GM21515 (cell line): Measurements from ENCODE around the gene TRIM63.

Experiments
- ATAC-seq: cut with Tn5 transposase; IDR thresholded peaks from one replicate; pipeline ENCODE4 v1.9.1; 2021; ENCODE audit not compliant: unreplicated experiment

Gene TRIM63

GRCh38 chr1:26089125-26089524 is 21.7 kb upstream of the TRIM63 start:
- no peak for ATAC-seq

DNA sequence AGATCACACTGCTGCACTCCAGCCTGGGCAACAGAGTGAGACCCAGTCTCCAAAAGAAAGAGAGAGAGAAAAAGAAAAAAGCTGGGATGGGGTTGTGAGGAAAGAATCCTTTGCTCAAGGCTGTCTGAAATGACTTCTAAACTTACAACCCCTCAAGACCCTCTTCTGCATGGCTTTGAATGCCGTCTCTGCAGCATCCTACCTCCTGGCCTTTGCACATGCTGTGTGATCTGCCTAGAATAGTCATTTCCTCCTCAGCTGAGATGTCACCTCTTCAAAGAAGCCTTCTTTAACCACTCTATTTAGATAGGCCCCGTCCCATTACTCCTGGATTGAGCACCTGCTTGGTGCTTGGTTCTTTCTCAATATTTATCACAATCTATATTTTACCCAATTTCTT is 17.4 kb upstream of the TRIM63 start:
- ATAC-seq = no peak

- no peak for ATAC-seq
Observed at GRCh38 chr1:26084091-26084561, 16.7 kb upstream of the TRIM63 start.

DNA sequence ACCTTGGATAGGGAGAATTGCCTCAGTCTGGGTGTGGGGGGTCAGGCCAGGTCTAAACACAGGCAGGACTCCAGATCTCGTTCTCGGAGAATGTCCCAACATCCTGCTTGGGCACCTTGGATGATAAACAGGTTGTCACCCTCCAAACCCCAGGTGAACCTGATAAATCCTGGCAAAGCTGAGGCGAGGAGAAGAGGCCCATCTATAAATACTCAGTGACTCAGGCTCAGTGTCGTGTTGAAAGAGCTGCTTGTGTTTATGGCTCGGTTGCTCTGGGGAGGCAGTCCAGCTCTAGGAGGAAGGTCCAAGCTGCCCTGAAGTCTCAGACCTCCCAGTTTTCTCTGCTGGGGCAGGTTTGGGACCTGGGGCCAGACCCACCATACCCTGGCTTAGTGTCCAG is 15.8 kb upstream of the TRIM63 start:
- no peak for ATAC-seq

DNA sequence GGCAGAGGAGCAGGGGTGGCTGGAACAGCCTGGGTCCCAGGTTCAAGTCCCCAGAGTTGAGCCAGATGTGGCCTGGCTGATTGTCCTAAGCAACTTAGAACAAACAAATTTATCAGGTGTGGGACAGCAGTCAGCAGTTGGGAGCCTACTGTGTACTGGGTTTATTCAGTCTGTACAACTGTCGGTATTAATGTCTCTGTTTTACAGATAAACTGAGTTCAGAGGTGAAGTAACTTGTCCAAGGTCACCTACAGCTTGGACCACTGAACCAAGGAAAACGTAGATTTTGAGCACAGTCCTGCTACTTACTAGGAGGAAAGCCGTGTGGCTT is 14.6 kb upstream of the TRIM63 start:
- ATAC-seq = no peak

DNA sequence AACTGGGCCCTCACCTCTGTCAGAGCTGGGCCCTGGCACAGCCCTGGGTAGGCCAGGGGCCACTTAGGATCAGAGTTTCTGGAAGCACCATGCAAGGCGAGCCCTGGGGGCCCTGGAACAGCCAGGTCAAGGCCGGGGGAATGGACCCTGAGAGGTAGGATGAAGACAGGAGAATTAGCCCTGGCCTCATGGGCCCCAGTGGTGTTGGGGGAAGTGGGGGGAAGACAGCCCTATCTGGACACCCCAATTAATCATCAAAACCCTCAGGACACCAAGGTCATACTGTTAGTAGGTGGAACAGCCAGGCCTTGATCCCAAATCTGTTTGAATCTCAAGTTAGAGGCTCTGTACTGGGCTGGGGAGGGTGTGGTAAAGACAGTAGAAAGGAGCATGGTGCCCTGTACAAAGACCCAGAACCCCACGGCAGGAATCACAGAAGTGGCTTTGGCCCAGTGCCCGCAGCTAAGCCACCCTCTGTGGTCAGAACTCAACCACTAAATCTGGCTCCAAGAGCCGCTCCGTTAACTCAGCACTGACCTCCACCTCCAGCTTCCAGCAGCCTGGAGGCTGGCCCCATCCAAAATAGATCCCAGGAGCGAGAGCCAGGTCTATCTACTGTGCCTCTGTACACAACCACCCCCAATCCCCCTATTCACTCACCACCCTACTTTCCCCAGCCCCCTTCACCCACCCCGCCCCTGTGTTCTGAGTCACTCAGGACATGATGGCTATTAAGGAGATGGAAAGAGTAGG is 14.0 kb upstream of the TRIM63 start:
- no peak for ATAC-seq

- ATAC-seq = no peak
Observed at GRCh38 chr1:26079960-26080814, 12.8 kb upstream of the TRIM63 start.

DNA sequence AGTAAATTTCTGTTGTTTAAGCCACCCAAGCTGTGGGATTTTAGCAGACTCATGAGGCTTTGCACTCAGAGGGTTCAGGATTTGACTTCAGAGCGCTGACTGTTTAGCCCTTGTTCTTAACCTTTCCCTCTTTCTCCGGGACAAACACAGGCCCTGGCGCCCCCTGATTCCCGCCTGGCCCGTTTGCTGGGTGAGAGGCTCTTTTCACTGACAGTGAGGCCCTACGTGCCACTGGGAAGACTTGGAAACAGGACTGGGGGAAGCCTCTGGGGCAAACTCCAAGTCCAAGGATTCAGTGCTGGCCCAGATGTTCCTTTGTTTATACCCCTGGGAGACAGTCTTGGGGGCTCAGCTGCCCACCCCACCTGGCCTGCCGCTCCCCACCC is 11.7 kb upstream of the TRIM63 start:
- ATAC-seq = no peak

DNA sequence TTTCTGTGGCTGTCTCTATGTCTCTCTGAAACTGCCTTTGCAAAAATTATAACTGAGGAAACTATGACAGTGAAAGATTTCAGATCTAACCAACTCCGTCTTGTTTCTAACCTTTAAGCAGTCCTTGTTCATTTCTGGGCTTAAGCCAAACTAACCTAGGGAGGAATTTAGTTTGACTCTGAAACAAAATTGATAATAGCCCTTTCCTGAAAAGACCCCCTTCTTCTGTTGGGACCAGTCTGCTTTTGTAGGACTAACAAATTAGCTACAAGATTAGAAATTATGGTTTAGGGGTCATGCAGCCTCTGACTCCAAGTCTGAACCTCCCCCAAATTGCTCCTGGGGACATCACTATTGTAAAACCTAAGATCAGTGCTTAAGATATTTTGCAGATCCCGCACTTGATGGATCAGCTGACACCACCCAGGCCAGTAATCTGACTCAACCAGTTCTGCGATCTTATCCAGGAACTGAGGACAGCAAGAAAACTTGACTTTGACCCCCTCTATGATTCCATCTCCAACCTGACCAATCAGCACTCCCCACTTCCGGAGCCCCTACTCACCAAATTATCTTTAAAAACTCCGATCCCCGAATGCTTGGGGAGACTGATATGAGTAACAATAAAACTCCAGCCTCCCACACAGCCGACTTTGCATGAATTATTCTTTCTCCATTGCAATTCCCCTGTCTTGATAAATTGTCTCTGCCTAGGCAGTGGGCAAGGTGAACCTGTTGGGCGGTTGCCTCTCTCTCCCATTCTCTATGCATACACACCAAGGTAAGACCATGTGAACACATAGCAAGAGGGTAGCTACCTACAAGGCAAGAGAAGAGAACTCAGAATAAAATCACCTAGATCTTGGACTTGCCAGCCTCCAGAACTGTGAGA is 11.1 kb upstream of the TRIM63 start:
- no peak for ATAC-seq

DNA sequence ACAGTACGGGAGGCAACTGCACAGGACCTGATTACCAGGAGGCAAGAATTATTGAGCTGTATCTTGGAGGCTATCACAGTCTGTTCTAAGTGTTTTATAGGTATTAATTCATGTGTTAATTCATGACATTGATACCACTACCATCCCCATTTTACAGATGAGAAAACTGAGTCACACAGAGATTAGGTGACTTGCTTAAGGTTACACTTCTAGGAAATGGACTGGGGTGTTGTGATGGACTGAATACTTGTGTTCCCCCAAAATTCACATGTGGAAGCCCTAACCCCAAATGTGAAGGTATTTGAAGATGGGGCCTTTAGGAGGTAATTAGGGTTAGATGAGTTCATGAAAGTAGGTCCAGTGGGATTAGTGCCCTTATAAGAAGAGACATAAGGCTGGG is 10.1 kb upstream of the TRIM63 start:
- no peak for ATAC-seq

DNA sequence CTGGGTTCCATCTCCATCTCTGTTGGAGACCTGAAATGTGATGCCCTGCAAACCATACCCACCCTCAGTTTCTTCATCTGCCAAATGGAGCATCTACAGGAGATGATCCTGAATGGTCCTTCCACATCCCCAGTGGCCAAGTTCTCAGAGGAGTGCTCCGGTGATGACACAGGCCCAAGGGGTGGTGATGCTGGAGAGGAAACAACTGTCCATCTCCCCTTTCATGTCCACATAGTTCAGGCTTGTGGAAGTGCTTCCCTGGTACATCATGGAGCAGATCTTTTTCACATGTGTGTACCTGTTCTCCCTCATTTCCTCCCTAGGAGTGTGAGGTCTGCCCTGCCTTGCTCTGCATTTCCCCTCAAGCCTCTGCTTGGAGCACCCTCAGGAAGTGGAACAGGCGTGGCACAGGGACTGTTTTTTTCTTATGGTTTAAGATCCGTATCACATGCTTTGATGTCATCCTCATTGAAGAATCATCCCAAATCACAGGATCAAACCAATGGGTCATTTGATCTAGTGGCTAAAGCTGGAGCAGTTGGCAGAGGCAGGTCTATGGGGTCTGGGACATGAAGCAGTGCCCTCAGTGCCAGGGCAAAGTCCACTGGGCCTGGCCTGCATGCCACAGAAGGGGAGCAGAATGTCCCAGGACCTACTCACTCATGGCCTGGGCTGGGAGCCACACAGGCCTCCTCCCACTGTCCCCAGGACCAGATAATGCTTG is 8.2 kb upstream of the TRIM63 start:
- no peak for ATAC-seq

DNA sequence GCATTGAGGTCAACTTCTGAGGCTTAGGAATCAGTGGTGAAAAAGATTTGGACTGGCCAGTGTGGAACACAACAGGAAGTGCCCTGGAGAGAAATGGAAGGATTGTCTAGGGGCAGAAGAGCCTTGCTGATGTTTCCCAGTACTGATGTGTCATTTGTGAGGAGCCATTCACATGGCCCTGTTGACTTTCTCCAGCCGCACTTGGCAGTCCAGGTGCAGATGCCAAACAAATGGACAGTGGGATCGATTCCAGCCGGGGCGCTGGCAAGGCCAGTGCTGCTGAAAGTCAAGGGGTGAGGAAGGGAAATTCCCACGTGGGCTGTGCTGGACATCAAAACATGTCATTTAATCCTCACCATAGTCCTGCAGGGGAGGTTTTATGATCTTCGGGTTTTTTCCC is 4.9 kb upstream of the TRIM63 start:
- ATAC-seq = no peak

DNA sequence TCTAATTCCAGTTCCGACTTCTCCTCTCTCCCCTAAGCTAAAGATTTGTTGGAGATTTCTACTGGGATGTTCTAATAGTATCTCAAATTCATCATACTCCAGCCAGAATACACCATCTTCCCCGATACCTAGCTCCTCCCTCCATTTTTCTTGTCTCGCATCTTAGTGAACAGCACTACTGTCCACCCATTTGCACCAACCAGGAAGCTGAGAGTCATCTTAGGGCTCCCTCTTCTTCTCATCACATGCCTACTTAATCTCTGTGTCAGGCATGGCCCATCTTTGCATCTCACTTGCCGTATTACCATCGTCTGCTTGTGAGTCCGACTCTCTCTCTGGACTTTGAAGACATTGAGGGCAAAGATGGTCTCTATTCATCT is 3.5 kb upstream of the TRIM63 start:
- ATAC-seq = no peak

DNA sequence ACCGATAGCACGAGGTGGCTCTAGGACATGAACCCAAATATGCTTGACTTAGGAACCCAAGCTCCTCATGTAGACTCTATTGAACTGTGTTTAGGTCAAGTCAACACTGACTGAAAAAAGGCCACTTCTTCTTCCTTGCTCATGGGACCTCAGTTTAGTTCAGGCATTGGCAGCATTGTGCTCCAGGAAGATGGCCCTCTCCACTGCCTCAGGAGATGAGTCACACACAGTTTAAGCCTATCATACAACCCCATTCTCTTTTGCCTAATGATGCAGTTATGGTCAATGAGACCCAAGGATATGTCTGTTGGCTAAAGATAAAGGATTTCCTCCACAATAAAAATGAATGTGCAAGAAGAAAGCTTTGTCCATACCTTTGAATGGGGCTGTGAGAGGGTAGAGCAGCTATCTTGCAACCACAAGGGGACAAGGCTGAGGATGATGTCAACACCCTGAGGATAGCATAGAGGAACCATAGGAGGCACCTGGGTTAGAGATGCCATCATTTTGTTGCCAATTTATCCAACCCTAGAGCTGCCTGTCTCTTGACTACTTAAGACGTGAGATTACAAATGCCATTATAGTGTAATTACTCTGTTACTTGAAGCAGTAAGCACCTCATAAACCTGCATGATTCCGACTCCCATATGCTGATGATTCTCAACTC is 3.0 kb upstream of the TRIM63 start:
- ATAC-seq = no peak

- ATAC-seq = no peak
Observed at GRCh38 chr1:26069941-26070295, 2.5 kb upstream of the TRIM63 start.

DNA sequence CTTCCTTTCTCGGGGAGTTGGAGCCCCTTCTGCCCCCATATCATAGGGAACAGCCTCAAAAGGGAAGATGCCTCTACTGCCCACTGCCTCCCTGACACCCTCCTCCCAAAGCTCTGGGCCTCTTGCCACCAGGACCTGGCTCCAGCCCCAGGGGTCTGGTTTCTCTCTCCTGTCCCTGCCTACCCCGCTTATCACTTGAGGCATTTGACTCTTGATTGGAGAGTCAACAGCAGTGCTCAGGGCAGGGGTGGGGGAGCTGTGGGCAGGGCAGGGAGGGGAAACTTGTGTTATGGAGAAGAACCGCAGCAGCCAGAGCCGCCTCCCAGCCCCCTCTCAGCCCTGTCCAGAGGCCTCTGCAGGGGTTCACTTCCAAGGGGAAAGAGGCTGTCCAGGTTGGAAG is 573 bp downstream of the TRIM63 start:
- no peak for ATAC-seq

DNA sequence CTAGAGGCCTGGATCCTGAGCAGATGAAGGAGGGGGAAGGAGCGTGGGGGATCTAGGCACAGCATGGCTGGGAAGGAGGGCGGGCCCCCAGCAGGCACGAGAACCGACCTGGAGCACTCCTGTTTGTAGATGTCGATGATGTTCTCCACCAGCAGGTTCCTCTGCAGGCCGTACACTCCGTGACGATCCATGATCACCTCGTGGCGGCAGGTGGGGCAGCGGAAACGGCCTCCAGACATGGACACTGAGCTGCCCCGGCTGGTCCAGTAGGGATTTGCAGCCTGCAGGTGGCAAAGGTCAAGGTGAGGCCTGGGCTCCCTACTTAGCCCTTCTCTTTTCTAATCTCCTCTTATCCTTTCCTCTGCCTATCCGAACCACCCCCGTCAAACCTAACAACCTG is 1.3 kb downstream of the TRIM63 start:
- no peak for ATAC-seq

- no peak for ATAC-seq
Observed at GRCh38 chr1:26064553-26064952, 2.9 kb downstream of the TRIM63 start.

DNA sequence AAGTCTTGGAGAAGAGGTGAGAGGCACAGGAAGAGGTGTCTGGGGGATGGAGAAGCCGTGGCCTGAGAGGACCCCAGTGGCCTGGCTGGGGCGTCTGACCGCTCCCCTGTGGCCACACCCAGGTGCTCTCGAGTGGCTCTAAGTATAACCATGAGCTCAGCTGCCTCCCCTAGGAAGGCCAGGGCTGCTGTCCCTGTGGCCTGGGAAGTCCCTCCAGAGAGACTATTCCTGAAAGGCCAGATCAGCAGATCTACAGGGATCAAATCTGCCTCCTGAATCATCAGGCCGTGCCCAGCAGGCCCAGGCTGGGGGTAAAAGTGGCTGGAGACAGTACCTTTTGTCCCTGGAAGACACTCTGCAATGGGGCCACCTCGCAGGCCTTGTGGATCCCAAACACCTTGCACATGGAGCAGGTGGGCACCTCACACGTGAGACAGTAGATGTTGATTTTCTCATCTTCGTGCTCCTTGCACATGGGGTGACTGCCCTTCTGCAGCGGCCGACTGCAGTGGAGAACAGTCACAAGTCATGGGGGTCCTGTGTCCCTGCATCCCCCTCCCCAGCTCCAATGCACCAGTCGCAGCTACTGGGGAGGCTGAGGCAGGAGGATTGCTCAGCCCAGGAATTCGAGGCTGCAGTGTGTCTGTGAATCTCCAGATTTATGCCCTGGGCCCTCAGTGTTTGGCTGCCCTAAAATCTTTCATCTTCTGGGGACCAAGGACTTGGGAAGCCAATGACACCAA is 6.4 kb downstream of the TRIM63 start:
- ATAC-seq = no peak

GRCh38 chr1:26059906-26060305 is 7.5 kb downstream of the TRIM63 start:
- ATAC-seq = no peak
